GM20000 (cell line): Measurements from ENCODE around the gene ZNF521.

ENCODE experiments used
- DNase-seq: peaks from one replicate; pipeline ENCODE4 v3.0.0; 2012; ENCODE audit warnings: low spot score
- CTCF ChIP-seq: IDR thresholded peaks from 2 replicates; pipeline ENCODE4 v1.5.1; 2012; ENCODE audit warnings: mild to moderate bottlenecking, control low read depth; ENCODE audit errors: extremely low read depth, missing control alignments

ZNF521 gene

DNA sequence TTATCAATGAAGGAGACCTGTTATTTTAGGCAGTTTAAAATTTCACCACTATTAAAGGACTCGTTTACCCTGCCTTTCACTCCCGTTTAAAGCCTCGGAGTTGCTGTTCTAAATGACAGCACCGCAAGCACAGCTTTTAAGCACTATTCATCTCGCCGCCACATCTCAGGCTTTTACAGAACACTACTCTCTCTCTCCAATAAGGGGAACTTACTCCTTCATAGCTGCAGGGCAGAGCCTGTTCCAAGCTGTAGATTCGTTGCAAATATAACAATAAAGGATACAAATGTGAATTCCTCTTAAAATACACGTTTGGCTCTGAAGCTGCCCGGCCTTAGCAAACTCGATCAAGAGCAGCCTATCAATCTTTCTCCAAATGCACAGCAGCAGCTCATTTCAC lies 271.8 kb downstream of the ZNF521 start:
- DNase-seq = no peak
- TF ChIP-seq CTCF = no peak

DNA sequence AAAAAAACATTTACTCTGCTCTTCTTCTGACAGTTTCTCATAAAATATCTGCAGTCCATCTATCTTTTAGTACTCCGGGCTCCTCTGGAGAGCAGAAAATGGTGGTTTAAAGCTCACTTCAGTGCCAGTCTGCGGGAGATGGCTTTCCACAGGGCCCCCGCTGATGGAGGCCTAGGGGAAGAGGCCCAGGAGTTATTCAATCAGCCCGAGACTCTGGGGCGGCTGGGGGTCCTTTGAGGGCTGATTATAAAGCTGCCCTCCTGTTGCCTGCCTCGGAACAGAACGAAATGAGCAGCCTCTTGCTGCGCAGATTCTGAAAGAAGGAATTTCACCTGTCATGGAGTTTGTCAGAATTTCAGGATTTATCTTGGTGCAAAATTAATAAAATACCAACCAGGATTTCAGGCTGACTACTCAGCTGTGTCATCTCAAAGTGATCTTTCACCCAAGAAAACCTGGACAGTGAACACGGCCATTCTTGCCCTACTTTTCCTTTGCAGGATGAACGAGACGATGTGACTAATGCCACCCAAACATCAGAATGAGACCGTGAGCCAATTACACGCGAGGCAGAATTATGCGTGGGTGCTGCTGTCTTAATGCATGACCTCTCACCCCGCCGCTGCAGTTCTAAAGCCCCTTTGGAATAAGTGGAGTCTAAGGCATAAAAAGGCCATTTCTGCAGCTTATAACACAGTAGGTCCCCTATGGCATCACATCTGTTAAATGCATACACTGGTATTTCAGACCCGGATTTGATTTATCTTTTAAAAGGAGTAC lies 273.8 kb downstream of the ZNF521 start:
- TF ChIP-seq CTCF = no peak
- no peak for DNase-seq

- no peak for DNase-seq
- no peak for TF ChIP-seq CTCF
Observed at GRCh38 chr18:25077038-25077943, 274.7 kb downstream of the ZNF521 start.

DNA sequence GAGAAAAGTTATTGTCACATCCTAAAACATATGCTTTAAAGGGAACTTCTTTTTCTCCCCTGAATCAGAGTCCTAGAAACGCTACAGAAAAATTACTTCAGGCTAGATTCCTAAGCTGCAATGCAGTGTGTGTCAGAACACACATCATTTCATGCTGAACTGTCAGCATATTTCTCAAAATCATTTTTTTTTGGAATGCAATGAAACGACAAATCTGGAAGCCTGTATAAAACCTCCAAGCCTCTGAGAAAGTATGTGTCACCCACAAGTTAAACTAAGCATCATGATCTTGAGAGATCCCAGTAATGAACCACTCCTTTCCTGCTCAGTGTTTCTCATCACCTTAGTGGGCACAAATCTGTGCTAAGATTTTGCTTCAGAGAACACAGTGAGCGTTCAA lies 276.2 kb downstream of the ZNF521 start:
- no peak for TF ChIP-seq CTCF
- DNase-seq = no peak

DNA sequence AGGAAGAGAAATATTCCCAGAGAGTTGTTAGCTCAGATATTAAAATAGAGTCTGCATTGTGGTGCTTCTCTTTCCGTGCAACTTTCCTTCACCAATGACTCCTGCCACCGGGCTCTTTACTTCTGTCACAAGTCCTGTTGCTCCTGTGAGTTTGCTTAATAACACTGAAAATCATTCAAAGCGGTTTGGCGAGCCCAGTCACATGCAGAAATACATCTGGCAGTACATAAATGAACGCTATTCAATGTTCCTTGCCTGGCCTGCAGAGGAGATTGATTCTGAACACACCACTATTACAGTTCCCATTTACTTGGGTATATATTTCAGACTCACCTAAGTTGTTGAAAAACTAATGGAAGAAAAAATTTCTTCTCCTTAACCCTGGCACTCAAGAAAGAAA lies 276.6 kb downstream of the ZNF521 start:
- DNase-seq = no peak
- no peak for TF ChIP-seq CTCF

DNA sequence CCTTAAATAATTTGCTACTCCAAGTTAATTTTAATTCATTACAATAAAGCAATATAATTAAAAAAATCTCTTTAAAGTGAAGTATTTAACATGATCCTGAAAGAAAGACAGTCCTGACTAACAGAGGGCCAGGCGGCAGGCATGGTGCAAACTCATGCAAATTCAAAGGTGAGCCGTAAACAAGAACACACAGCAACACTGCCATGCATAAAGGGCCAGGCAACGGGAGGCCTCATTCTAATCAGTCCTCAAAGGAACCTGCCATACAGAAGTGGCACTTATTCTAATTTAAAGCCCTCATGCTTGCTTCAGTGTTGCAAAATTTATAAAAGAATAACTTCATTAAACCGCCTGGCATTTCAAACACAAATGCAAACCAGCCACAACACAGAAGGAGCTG lies 277.0 kb downstream of the ZNF521 start:
- no peak for DNase-seq
- no peak for TF ChIP-seq CTCF

- DNase-seq = no peak
- TF ChIP-seq CTCF = no peak
Observed at GRCh38 chr18:25072205-25072604, 279.8 kb downstream of the ZNF521 start.
